Natural killer cell (primary cell): ENCODE measurements around the gene MAN2A1. TPM values are rescaled to one million over a fixed set of nuclear protein-coding genes. Genes with fewer than 3 reads are reported as not detected.

ENCODE experiments used
- ATAC-seq, 3 donors: fragments of 150-1000 bp in 2 of 3; fragments of 200-7000 bp in 1 of 3; cut with Tn5 transposase; 1 replicate in 1 of 3; 2 replicates in 2 of 3; pipeline ENCODE4 v1.10.0; 2021; ENCODE audit warnings: mild to moderate bottlenecking in 2 of 3, moderate library complexity in 2 of 3
- DNase-seq, 2 donors: peaks; one replicate each; pipeline versions ENCODE4 v3.0.0 to v3.0.0-alpha.2; 2013 to 2021; ENCODE audit warnings: mixed read lengths in 1 of 2
- H3K27ac ChIP-seq: one replicate; pipeline ENCODE4 v1.5.1; 2013; ENCODE audit warnings: mild to moderate bottlenecking, low read length
- H3K27me3 ChIP-seq: one replicate; pipeline ENCODE4 v1.6.1; 2013; ENCODE audit warnings: low read length; ENCODE audit not compliant: control insufficient read depth, insufficient read depth
- H3K36me3 ChIP-seq: one replicate; pipeline ENCODE4 v1.6.1; 2013; ENCODE audit warnings: low read length; ENCODE audit not compliant: control insufficient read depth, insufficient read depth
- H3K4me1 ChIP-seq: one replicate; pipeline ENCODE4 v1.6.1; 2013; ENCODE audit warnings: low read length; ENCODE audit not compliant: control insufficient read depth, insufficient read depth
- H3K4me3 ChIP-seq: one replicate; pipeline ENCODE4 v1.5.1; 2013; ENCODE audit warnings: low read length
- H3K9me3 ChIP-seq: one replicate; pipeline ENCODE4 v1.6.1; 2013; ENCODE audit warnings: low read length; ENCODE audit not compliant: control insufficient read depth, insufficient read depth
- H3K27ac Mint-ChIP-seq, 2 donors: one replicate each; pipeline ENCODE4 v1.8.0; 2022; ENCODE audit warnings: mild to moderate bottlenecking in 2 of 2, mixed read lengths in 2 of 2, moderate library complexity in 1 of 2
- H3K27me3 Mint-ChIP-seq, 2 donors: one replicate each; pipeline ENCODE4 v1.8.0; 2022; ENCODE audit warnings: low read depth in 2 of 2, mixed read lengths in 2 of 2
- H3K36me3 Mint-ChIP-seq: one replicate; pipeline ENCODE4 v1.8.0; 2022; ENCODE audit warnings: mixed read lengths
- H3K4me1 Mint-ChIP-seq, 2 donors: one replicate each; pipeline ENCODE4 v1.8.0; 2022; ENCODE audit warnings: mixed read lengths in 2 of 2
- H3K4me3 Mint-ChIP-seq: one replicate; pipeline ENCODE4 v1.8.0; 2022; ENCODE audit warnings: mild to moderate bottlenecking, moderate library complexity, mixed read lengths
- H3K9me3 Mint-ChIP-seq, 2 donors: one replicate each; pipeline ENCODE4 v1.8.0; 2022; ENCODE audit warnings: mixed read lengths in 2 of 2
- CTCF ChIP-seq: fragments of 200-600 bp; IDR thresholded peaks from one replicate; pipeline ENCODE4 v1.8.0; 2022; ENCODE audit warnings: antibody characterized with exemption
- WGBS: methylation state at CpG from one replicate; pipeline ENCODE4 v1.1.7; 2013; ENCODE audit warnings: missing lambda C conversion rate; ENCODE audit not compliant: insufficient coverage; 5-methylcytosine and 5-hydroxymethylcytosine counted together
- intact Hi-C: fragments of 100-400 bp; cut with micrococcal nuclease; formaldehyde crosslinking; loops from one replicate; pipeline ENCODE4 v1.14.2; 2022
- total RNA-seq, 4 donors: library from RNA; stranded (reverse); fragments of 120-200 nt in 1 of 4; gene quantifications; one replicate each; pipeline versions ENCODE4 v1.2.3 to v1.2.4, GENCODE V29; 2013 to 2022

The MAN2A1 gene
- total RNA-seq, 3 donors from 2014 or later (not counting 1 experiment from before 2014, with no cell fraction given): 44.9 to 54.2 (median 50.7) TPM

GRCh38 chr5:109769597-109770291, 80.0 kb downstream of the MAN2A1 start:
- WGBS: 96% methylated on average over 7 of the region's 7 CpGs
- peaks cover 31% of the 10 kb centered on the region for H3K36me3 Mint-ChIP-seq

GRCh38 chr5:109775130-109775529, 85.4 kb downstream of the MAN2A1 start:
- TF ChIP-seq CTCF: no peak
- Histone ChIP-seq H3K27me3 (no peaks in the 10 kb centered on the region), H3K4me1 (no peaks in the 10 kb centered on the region), H3K4me3 (no peak overlapping the region), H3K9me3 (no peaks in the 10 kb centered on the region), H3K27ac (no peak overlapping the region), H3K36me3 (peaks cover 25% of the 10 kb centered on the region)
- H3K27me3 Mint-ChIP-seq: no peaks in the 10 kb centered on the region
- H3K9me3 Mint-ChIP-seq: no peaks in the 10 kb centered on the region
- peaks cover 17% of the 10 kb centered on the region for H3K36me3 Mint-ChIP-seq
- intact Hi-C loops: no loop called here
- H3K4me3 Mint-ChIP-seq: no peak overlapping the region
- 100% methylated on average over 1 of the region's 2 CpGs for WGBS
- ATAC-seq (no peak), DNase-seq (no peak)
- H3K4me1 Mint-ChIP-seq: peaks cover 8 to 9% of the 10 kb centered on the region in 2 donors
- no peak overlapping the region for H3K27ac Mint-ChIP-seq

More at GRCh38 chr5:109769597-109770291, 80.0 kb downstream of the MAN2A1 start:
- Mint-ChIP-seq H3K27me3 (no peaks in the 10 kb centered on the region), H3K4me3 (no peak overlapping the region), H3K27ac (no peak overlapping the region), H3K9me3 (no peaks in the 10 kb centered on the region), H3K4me1 (peaks cover 8 to 20% of the 10 kb centered on the region in 2 donors)
- no peak for TF ChIP-seq CTCF
- peaks cover 35% of the 10 kb centered on the region for H3K36me3 ChIP-seq
- no peak overlapping the region for H3K4me3 ChIP-seq
- no peaks in the 10 kb centered on the region for H3K4me1 ChIP-seq
- no peak for ATAC-seq
- DNase-seq: no peak
- H3K9me3 ChIP-seq: no peaks in the 10 kb centered on the region
- H3K27me3 ChIP-seq: no peaks in the 10 kb centered on the region
- no peak overlapping the region for H3K27ac ChIP-seq
- intact Hi-C loops: no loop called here

GRCh38 chr5:109779036-109779735, 89.5 kb downstream of the MAN2A1 start:
- DNase-seq (no peak), ATAC-seq (no peak)
- Mint-ChIP-seq H3K36me3 (peaks cover 8% of the 10 kb centered on the region), H3K9me3 (no peaks in the 10 kb centered on the region), H3K27ac (no peak overlapping the region), H3K4me3 (no peak overlapping the region), H3K27me3 (no peaks in the 10 kb centered on the region), H3K4me1 (peaks cover 8 to 11% of the 10 kb centered on the region in 2 donors)
- Histone ChIP-seq H3K27ac (no peak overlapping the region), H3K36me3 (peaks cover 18% of the 10 kb centered on the region), H3K9me3 (no peaks in the 10 kb centered on the region), H3K4me1 (no peaks in the 10 kb centered on the region), H3K27me3 (no peaks in the 10 kb centered on the region), H3K4me3 (no peak overlapping the region)
- whole genome bisulfite sequencing: no CpG with 5 or more reads among the region's 5 CpGs
- TF ChIP-seq CTCF: no peak
- intact Hi-C loops: no loop called here
